HFFc6 (cell line): ENCODE measurements around the gene TNKS1BP1. TPM values are rescaled to one million over a fixed set of nuclear protein-coding genes. Genes with fewer than 3 reads are reported as not detected.
A peak's percentile ranks its signal among the peaks of the same experiment; 100 is the strongest.

Source experiments
- DNase-seq: peaks from one replicate; pipeline ENCODE4 v3.0.0-alpha.2; 2018
- H3K27ac Mint-ChIP-seq: 2 replicates; pipeline ENCODE4 v1.8.0; 2020; ENCODE audit warnings: mild to moderate bottlenecking, mixed read lengths
- H3K27me3 Mint-ChIP-seq: 2 replicates; pipeline ENCODE4 v1.8.0; 2021; ENCODE audit warnings: mild to moderate bottlenecking, moderate library complexity, mixed read lengths; ENCODE audit not compliant: insufficient read depth
- H3K36me3 Mint-ChIP-seq: 2 replicates; pipeline ENCODE4 v1.8.0; 2021; ENCODE audit warnings: low read depth, mixed read lengths
- H3K4me1 Mint-ChIP-seq: 2 replicates; pipeline ENCODE4 v1.8.0; 2020; ENCODE audit warnings: low read depth, mixed read lengths
- H3K4me3 Mint-ChIP-seq: 2 replicates; pipeline ENCODE4 v1.8.0; 2020; ENCODE audit warnings: mild to moderate bottlenecking, moderate library complexity, mixed read lengths
- H3K9me3 Mint-ChIP-seq: 2 replicates; pipeline ENCODE4 v1.8.0; 2020; ENCODE audit warnings: mild to moderate bottlenecking, mixed read lengths
- CTCF ChIP-seq: fragments of 200-600 bp; sonication (generic); IDR thresholded peaks from 2 replicates; pipeline ENCODE4 v1.5.0; 2021; ENCODE audit warnings: antibody characterized with exemption, mild to moderate bottlenecking
- total RNA-seq, 6 experiments: library from RNA; stranded (reverse); fragmentation: NEBNext Ultra II Directional; extraction: Animal tissue kit (Norgen Biotek cat#: 25700); gene quantifications; 2 replicates in 1 of 6; 3 replicates in 5 of 6; pipeline ENCODE4 v1.2.3, GENCODE V29; 2021

Gene TNKS1BP1
- total RNA-seq, 6 experiments from 2014 or later = 118 to 134 (median 123) TPM

- H3K9me3 Mint-ChIP-seq = peaks cover 7% of the 10 kb centered on the region; the same call in 1 of the 2 replicates
- no peak overlapping the region for H3K27ac Mint-ChIP-seq
- TF ChIP-seq CTCF = no peak
- no peaks in the 10 kb centered on the region for H3K36me3 Mint-ChIP-seq
- H3K4me1 Mint-ChIP-seq = peaks cover 15% of the 10 kb centered on the region; the same call in 1 of the 2 replicates
- H3K27me3 Mint-ChIP-seq = peaks cover 16% of the 10 kb centered on the region; the same call in 1 of the 2 replicates
- DNase-seq = no peak
- no peak overlapping the region for H3K4me3 Mint-ChIP-seq
Measured at GRCh38 chr11:57353036-57353435, 28.3 kb upstream of the TNKS1BP1 start.

- no peaks in the 10 kb centered on the region for H3K36me3 Mint-ChIP-seq
- peak; percentile 95 for TF ChIP-seq CTCF
- H3K27me3 Mint-ChIP-seq = peaks cover 23% of the 10 kb centered on the region
- H3K27ac Mint-ChIP-seq = no peak overlapping the region
- no peak for DNase-seq
- H3K9me3 Mint-ChIP-seq = peaks cover 7% of the 10 kb centered on the region; the same call in 1 of the 2 replicates
- H3K4me1 Mint-ChIP-seq = peaks cover 8% of the 10 kb centered on the region; the same call in 1 of the 2 replicates
- H3K4me3 Mint-ChIP-seq = peak overlapping the region; percentile 12; the same call in 1 of the 2 replicates
Measured at GRCh38 chr11:57349491-57350274, 24.9 kb upstream of the TNKS1BP1 start.

GRCh38 chr11:57348636-57349313, 24.0 kb upstream of the TNKS1BP1 start:
- Mint-ChIP-seq H3K27ac (no peak overlapping the region), H3K4me1 (peaks cover 8% of the 10 kb centered on the region; the same call in 1 of the 2 replicates), H3K27me3 (peaks cover 17% of the 10 kb centered on the region), H3K36me3 (no peaks in the 10 kb centered on the region), H3K4me3 (no peak overlapping the region), H3K9me3 (peaks cover 7% of the 10 kb centered on the region; the same call in 1 of the 2 replicates)
- no peak for DNase-seq
- no peak for TF ChIP-seq CTCF

GRCh38 chr11:57348052-57348451, 23.3 kb upstream of the TNKS1BP1 start:
- no peak overlapping the region for H3K27ac Mint-ChIP-seq
- peaks cover 8% of the 10 kb centered on the region; the same call in 1 of the 2 replicates for H3K4me1 Mint-ChIP-seq
- TF ChIP-seq CTCF = no peak
- no peaks in the 10 kb centered on the region for H3K36me3 Mint-ChIP-seq
- H3K27me3 Mint-ChIP-seq = peaks cover 17% of the 10 kb centered on the region
- DNase-seq = no peak
- no peak overlapping the region for H3K4me3 Mint-ChIP-seq
- H3K9me3 Mint-ChIP-seq = peaks cover 7% of the 10 kb centered on the region; the same call in 1 of the 2 replicates

GRCh38 chr11:57347336-57347735, 22.6 kb upstream of the TNKS1BP1 start:
- no peaks in the 10 kb centered on the region for H3K36me3 Mint-ChIP-seq
- DNase-seq = no peak
- TF ChIP-seq CTCF = no peak
- no peak overlapping the region for H3K27ac Mint-ChIP-seq
- peaks cover 7% of the 10 kb centered on the region; the same call in 1 of the 2 replicates for H3K9me3 Mint-ChIP-seq
- H3K4me3 Mint-ChIP-seq = no peak overlapping the region
- peaks cover 8% of the 10 kb centered on the region; the same call in 1 of the 2 replicates for H3K4me1 Mint-ChIP-seq
- peaks cover 14% of the 10 kb centered on the region for H3K27me3 Mint-ChIP-seq
